AG04450 (cell line): ENCODE data around the gene C9orf57. TPM values are rescaled to one million over a fixed set of nuclear protein-coding genes. Genes with fewer than 3 reads are reported as not detected.

ENCODE experiments used
- CTCF ChIA-PET: fragments of 300-600, 350-600 bp; formaldehyde crosslinking; extraction: SDS; loops from one replicate; lab custom pipeline; 2022; ENCODE audit warnings: antibody characterized with exemption, inconsistent platforms; lab: Charles Lee
- POLR2A ChIA-PET: fragments of 350-600 bp; formaldehyde crosslinking; extraction: SDS; loops from one replicate; lab custom pipeline; 2021; ENCODE audit warnings: antibody characterized with exemption, inconsistent platforms; lab: Yijun Ruan, JAX
- DNase-seq: peaks from one replicate; pipeline ENCODE4 v3.0.0-alpha.2; 2011; ENCODE audit warnings: low read depth, low spot score
- H3K27ac ChIP-seq: one replicate; pipeline ENCODE4 v1.5.1; 2012; ENCODE audit warnings: low read depth, low read length, control low read depth
- H3K27me3 ChIP-seq: one replicate; pipeline ENCODE4 v1.6.0; 2012; ENCODE audit warnings: low read length; ENCODE audit not compliant: control insufficient read depth, insufficient read depth
- H3K4me3 ChIP-seq: 2 replicates; pipeline ENCODE4 v1.5.1; 2011; ENCODE audit warnings: mild to moderate bottlenecking, low read depth, low read length, control low read depth
- H3K9me3 ChIP-seq: 2 replicates; pipeline ENCODE4 v1.5.1; 2012; ENCODE audit warnings: low read length; ENCODE audit not compliant: control insufficient read depth, insufficient read depth
- polyA plus RNA-seq: library from polyadenylated mRNA; depleted of rRNA; stranded (reverse); fragments of >200 nt; gene quantifications from 2 replicates; pipeline ENCODE4 v1.2.3, GENCODE V29; 2011
- TF ChIP-seq, protein P1 (sequence below): IDR thresholded peaks from 2 replicates; pipeline ENCODE4 v1.5.1; 2011; ENCODE audit warnings: low read depth, low read length, control low read depth, inconsistent platforms

C9orf57 gene
- polyA plus RNA-seq, 1 experiment, result not detected

GRCh38 chr9:72041775-72042194 lies 18.6 kb downstream of the C9orf57 start:
- H3K27ac ChIP-seq, result no peak overlapping the region
- TF ChIP-seq, protein P1, sequence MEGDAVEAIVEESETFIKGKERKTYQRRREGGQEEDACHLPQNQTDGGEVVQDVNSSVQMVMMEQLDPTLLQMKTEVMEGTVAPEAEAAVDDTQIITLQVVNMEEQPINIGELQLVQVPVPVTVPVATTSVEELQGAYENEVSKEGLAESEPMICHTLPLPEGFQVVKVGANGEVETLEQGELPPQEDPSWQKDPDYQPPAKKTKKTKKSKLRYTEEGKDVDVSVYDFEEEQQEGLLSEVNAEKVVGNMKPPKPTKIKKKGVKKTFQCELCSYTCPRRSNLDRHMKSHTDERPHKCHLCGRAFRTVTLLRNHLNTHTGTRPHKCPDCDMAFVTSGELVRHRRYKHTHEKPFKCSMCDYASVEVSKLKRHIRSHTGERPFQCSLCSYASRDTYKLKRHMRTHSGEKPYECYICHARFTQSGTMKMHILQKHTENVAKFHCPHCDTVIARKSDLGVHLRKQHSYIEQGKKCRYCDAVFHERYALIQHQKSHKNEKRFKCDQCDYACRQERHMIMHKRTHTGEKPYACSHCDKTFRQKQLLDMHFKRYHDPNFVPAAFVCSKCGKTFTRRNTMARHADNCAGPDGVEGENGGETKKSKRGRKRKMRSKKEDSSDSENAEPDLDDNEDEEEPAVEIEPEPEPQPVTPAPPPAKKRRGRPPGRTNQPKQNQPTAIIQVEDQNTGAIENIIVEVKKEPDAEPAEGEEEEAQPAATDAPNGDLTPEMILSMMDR, result no peak
- no peaks in the 10 kb centered on the region for H3K9me3 ChIP-seq
- H3K27me3 ChIP-seq, result peaks cover 6% of the 10 kb centered on the region
- no peak overlapping the region for H3K4me3 ChIP-seq
- DNase-seq, result peak; percentile 33
- CTCF ChIA-PET, result interaction anchor here (0.7 to 4.1 kb wide), 2 partner anchors 187 to 231 kb away, joined by 5 to 164 read pairs; no protein-coding TSS in a partner anchor
- POLR2A ChIA-PET, result no interaction called here

- ChIA-PET POLR2A (no interaction called here), CTCF (interaction anchor here (4.1 kb wide), 1 partner anchor 232 kb away, joined by 164 read pairs; no protein-coding TSS in a partner anchor)
- peaks cover 6% of the 10 kb centered on the region for H3K27me3 ChIP-seq
- TF ChIP-seq, protein P1, result no peak
- H3K9me3 ChIP-seq, result no peaks in the 10 kb centered on the region
- H3K27ac ChIP-seq, result no peak overlapping the region
- no peak for DNase-seq
- no peak overlapping the region for H3K4me3 ChIP-seq
These were observed 19.0 kb downstream of the C9orf57 start for GRCh38 chr9:72041369-72041768.

DNA sequence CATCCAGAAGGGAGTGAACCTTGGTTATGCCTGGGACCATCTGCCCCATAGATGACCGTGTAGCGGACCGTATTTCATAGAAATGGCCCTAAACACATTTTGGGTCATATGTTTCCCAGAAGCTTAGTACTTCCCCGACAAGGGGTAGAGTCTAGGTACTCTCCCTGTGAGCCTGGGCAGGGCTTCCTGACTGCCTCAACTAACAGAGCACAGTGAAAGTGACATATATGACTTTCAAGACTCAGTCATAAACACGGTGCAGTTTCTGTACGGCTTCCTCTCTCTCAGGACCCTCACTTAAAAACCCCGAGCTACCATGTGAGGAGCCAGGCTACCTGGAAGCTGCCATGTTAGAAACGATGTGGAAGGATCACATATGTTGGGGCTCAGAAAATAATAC lies 20.9 kb downstream of the C9orf57 start:
- POLR2A ChIA-PET, result no interaction called here
- DNase-seq, result no peak
- CTCF ChIA-PET, result interaction anchor here (0.6 to 4.1 kb wide), 41 partner anchors 8 to 983 kb away, joined by 3 to 164 read pairs (median 4); no protein-coding TSS in a partner anchor
- TF ChIP-seq, protein P1, result no peak
- Histone ChIP-seq H3K27me3 (peaks cover 6% of the 10 kb centered on the region), H3K27ac (no peak overlapping the region), H3K4me3 (no peak overlapping the region), H3K9me3 (no peaks in the 10 kb centered on the region)

DNA sequence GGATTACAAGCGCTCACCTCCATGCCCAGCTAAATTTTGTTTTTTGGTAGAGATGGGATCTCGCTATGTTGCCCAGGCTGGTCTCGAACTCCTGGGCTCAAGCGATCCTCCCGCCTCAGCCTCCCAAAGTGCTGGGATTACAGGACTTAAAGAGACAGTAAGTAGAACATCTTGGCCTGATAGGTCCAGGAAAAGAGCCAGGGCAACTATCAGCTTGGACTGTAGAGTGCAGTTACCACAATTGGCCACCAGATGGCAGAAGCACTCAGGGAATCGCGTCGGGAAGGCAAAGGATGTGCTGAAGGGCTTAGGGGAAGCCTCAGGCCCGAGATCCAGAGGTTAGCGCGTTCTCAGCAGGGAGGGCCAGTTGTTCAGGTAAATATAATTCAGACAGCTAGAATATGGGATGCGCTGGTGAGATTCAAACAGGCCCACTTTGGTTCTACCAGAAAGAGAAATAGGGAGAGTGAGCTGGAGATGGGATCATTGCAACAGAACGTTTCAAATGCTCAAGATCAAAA lies 21.5 kb downstream of the C9orf57 start:
- no peaks in the 10 kb centered on the region for H3K9me3 ChIP-seq
- H3K27ac ChIP-seq, result no peak overlapping the region
- POLR2A ChIA-PET, result no interaction called here
- peaks cover 6% of the 10 kb centered on the region for H3K27me3 ChIP-seq
- no peak overlapping the region for H3K4me3 ChIP-seq
- DNase-seq, result peak; percentile 61
- TF ChIP-seq, protein P1, result peak; percentile 96
- CTCF ChIA-PET, result interaction anchor here (0.6 to 4.1 kb wide), 50 partner anchors 8 to 984 kb away, joined by 3 to 164 read pairs (median 4); no protein-coding TSS in a partner anchor

DNA sequence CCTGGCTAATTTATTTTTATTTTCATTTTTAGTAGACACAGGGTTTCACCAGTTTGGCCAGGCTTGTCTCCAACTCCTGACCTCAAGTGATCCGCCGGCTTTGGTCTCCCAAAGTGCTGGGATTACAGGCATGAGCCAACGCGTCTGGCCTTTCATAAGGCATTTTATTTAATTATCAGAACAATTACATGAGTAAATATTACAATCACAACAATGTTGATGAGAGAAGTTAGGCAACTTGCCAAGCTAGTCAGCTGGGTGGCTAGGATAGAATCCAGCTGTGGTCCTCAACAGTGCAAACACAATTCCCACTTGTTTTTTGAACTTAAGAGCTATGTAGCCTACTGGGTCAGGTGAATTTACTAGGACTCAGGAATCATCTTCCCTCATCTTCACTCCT lies 22.0 kb downstream of the C9orf57 start:
- Histone ChIP-seq H3K9me3 (no peaks in the 10 kb centered on the region), H3K4me3 (no peak overlapping the region), H3K27me3 (peaks cover 6% of the 10 kb centered on the region), H3K27ac (no peak overlapping the region)
- DNase-seq, result no peak
- CTCF ChIA-PET, result interaction anchor here (0.5 to 4.1 kb wide), 40 partner anchors 8 to 1128 kb away, joined by 3 to 164 read pairs (median 4); no protein-coding TSS in a partner anchor
- TF ChIP-seq, protein P1, result no peak
- POLR2A ChIA-PET, result no interaction called here
